Measurements from ENCODE around the gene WWC2. TPM values are rescaled to one million over a fixed set of nuclear protein-coding genes. Genes with fewer than 3 reads are reported as not detected.

WWC2 gene
- total RNA-seq, 1 donor from 2014 or later, result 24.6 TPM

DNA sequence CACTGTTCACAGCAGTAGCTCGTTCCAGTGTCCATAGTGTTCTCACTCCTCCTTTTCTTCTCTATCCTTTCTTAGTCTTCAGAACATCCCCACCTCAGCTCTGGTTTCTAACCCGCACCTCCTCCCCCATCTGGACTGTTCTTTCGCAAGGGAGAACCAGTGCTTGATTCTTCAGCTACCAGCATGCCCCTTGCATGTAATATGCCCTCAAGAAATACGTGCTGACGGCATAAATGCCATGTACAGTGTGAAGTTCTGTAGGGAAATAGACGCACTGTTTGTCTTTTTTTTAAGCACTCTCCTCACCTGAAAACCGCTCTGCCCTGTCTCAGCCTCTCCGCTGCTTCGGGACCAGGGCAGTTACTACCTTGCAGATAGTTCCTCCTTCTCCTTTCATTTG lies 215.7 kb downstream of the WWC2 start:
- H3K36me3 Mint-ChIP-seq, result peaks cover 32% of the 10 kb centered on the region
- H3K9me3 Mint-ChIP-seq, result no peaks in the 10 kb centered on the region
- peaks cover 3% of the 10 kb centered on the region for H3K27me3 Mint-ChIP-seq
- H3K27ac Mint-ChIP-seq, result no peak overlapping the region
- DNase-seq (ENCODE audit: extremely low spot score, unreplicated experiment), result no peak
- no peak for TF ChIP-seq CTCF (conservative IDR thresholded peaks at IDR 0.05)
- H3K4me1 Mint-ChIP-seq (ENCODE audit: unreplicated experiment), result no peaks in the 10 kb centered on the region
- H3K4me3 Mint-ChIP-seq, result no peak overlapping the region

DNA sequence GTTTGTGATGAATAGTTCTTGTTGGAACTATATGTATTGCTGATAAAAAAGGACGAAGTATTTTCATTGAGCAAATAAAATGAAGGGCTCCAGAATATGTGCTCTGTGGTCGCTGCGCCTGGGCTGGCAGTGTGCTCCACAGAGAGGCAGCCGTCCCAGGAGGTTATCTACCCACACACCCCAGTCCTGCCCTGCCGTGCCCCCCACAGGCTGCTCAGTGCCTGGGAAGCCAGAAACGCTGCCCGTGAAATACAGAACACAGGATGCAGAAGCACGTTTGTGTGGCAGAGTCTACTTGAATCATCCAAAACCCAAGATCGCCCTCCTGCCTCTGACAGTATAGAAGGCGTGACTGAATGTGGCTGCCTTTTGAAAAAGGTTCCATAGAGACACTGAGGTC lies 219.6 kb downstream of the WWC2 start:
- no peak for TF ChIP-seq CTCF (conservative IDR thresholded peaks at IDR 0.05)
- H3K27me3 Mint-ChIP-seq, result peaks cover 7% of the 10 kb centered on the region
- no peak overlapping the region for H3K27ac Mint-ChIP-seq
- peaks cover 13% of the 10 kb centered on the region for H3K4me1 Mint-ChIP-seq (ENCODE audit: unreplicated experiment)
- peaks cover 24% of the 10 kb centered on the region for H3K36me3 Mint-ChIP-seq
- no peak overlapping the region for H3K4me3 Mint-ChIP-seq
- DNase-seq (ENCODE audit: extremely low spot score, unreplicated experiment), result no peak
- no peaks in the 10 kb centered on the region for H3K9me3 Mint-ChIP-seq

DNA sequence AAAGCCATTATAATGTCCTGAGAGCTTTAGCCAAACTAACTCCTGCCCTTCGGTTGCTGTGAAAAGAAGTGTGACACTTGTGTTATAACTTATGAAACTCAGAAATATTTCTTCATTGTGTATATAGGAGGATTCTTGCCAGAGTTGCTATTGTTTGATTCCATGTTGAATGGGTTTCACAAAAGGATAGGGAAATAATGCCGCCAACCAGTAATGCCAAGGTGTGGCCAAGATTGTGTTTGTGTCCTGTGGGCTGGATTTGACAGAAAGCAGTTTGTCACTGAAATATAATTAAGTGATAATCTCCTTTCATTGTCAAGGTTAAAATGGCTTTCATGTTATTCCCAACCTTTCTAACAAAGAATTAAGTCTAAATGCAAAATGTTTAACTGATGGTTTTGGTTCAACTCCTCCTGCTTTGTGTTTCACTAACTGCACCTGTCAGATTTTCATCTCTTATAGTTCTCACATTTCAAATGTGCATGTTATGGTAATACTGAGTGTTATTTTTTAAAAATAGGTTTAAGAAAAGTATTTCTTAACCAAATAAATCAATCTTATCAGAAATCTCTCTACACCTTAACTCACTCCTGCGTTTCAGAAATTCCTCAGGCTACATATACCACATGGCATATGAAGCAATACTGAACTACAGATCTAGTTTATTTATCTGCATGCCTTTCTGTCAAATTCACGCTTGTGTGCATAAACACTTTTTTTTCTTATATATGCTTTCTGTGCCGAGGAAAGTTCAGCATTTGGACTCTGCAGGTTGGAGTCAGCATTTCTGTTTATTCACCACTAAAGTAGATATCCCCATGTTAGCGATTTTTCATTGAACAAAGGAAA lies 221.4 kb downstream of the WWC2 start, which contains the start of gene CLDN22:
Gene CLDN22, minus strand, starts transcription at position 66 of the 849 bp plus-strand sequence. Its CDS starts 58 bp downstream, at position 8.
- peak within 1 kb of the TSS; percentile 24 for H3K27ac Mint-ChIP-seq
- H3K36me3 Mint-ChIP-seq, result peaks cover 14% of the 10 kb centered on the region
- H3K27me3 Mint-ChIP-seq, result peaks cover 7% of the 10 kb centered on the region
- H3K4me3 Mint-ChIP-seq, result no peak within 1 kb of the TSS
- no peak for DNase-seq (ENCODE audit: extremely low spot score, unreplicated experiment)
- H3K4me1 Mint-ChIP-seq (ENCODE audit: unreplicated experiment), result peaks cover 13% of the 10 kb centered on the region
- H3K9me3 Mint-ChIP-seq, result no peaks in the 10 kb centered on the region
- TF ChIP-seq CTCF (conservative IDR thresholded peaks at IDR 0.05), result no peak

- Mint-ChIP-seq H3K9me3 (no peaks in the 10 kb centered on the region), H3K4me1 (ENCODE audit: unreplicated experiment) (peaks cover 13% of the 10 kb centered on the region), H3K27me3 (peaks cover 7% of the 10 kb centered on the region), H3K4me3 (no peak overlapping the region), H3K36me3 (peaks cover 14% of the 10 kb centered on the region), H3K27ac (peak overlapping the region; percentile 24)
- TF ChIP-seq CTCF (conservative IDR thresholded peaks at IDR 0.05), result no peak
- no peak for DNase-seq (ENCODE audit: extremely low spot score, unreplicated experiment)
Observed at GRCh38 chr4:183321079-183321478, 222.0 kb downstream of the WWC2 start.

GRCh38 chr4:183321516-183321915 lies 222.5 kb downstream of the WWC2 start:
- Mint-ChIP-seq H3K36me3 (peaks cover 16% of the 10 kb centered on the region), H3K27me3 (peaks cover 7% of the 10 kb centered on the region), H3K4me1 (ENCODE audit: unreplicated experiment) (peaks cover 13% of the 10 kb centered on the region), H3K4me3 (no peak overlapping the region), H3K9me3 (peaks cover 3% of the 10 kb centered on the region), H3K27ac (no peak overlapping the region)
- no peak for TF ChIP-seq CTCF (conservative IDR thresholded peaks at IDR 0.05)
- no peak for DNase-seq (ENCODE audit: extremely low spot score, unreplicated experiment)

Data from type B pancreatic cell (in vitro differentiated cells).